IMR-90 (cell line): Measurements from ENCODE around the gene TUBB6. TPM values are rescaled to one million over a fixed set of nuclear protein-coding genes. Genes with fewer than 3 reads are reported as not detected.

Experiments used
- ATAC-seq: fragments of 200-7000 bp; cut with Tn5 transposase; 2 replicates; pipeline ENCODE4 v1.9.1; 2020; ENCODE audit warnings: low read depth, mild to moderate bottlenecking, moderate library complexity
- BruUV-seq: library from RNA; stranded (reverse); fragments of 400-500 nt; replicated peaks from 2 replicates; lab custom pipeline; 2021; lab: Mats Ljungman, UMichigan
- CTCF ChIA-PET: fragments of 300-600 bp; formaldehyde crosslinking; extraction: SDS; loops from one replicate; lab custom pipeline; 2021; ENCODE audit warnings: antibody characterized with exemption; lab: Yijun Ruan, JAX
- POLR2A ChIA-PET: fragments of 300-600 bp; sonication (Branson Sonifier 250); formaldehyde crosslinking; loops from one replicate; lab custom pipeline; 2022; ENCODE audit warnings: antibody characterized with exemption; ENCODE audit not compliant: unreplicated experiment; lab: Charles Lee
- DNase-seq: peaks from one replicate; pipeline ENCODE4 v3.0.0; 2013
- H2AFZ ChIP-seq: replicated peaks from 2 replicates; pipeline ENCODE3; 2013; ENCODE audit warnings: low read length, mild to moderate bottlenecking; ENCODE audit not compliant: poor library complexity
- H2AK5ac ChIP-seq: 2 replicates; pipeline ENCODE4 v1.6.1; 2013; ENCODE audit warnings: low read depth, low read length, inconsistent platforms
- H2AK9ac ChIP-seq: replicated peaks from 2 replicates; pipeline ENCODE3; 2013; ENCODE audit warnings: mild to moderate bottlenecking, low read depth, low read length, moderate library complexity; ENCODE audit not compliant: poor library complexity
- H2BK120ac ChIP-seq: 2 replicates; pipeline ENCODE4 v1.6.1; 2013; ENCODE audit warnings: low read depth, low read length, inconsistent platforms
- H2BK15ac ChIP-seq: 3 replicates; pipeline ENCODE4 v1.6.1; 2013; ENCODE audit warnings: low read depth, low read length, inconsistent platforms
- H2BK20ac ChIP-seq: 2 replicates; pipeline ENCODE4 v1.6.1; 2013; ENCODE audit warnings: low read depth, mild to moderate bottlenecking, inconsistent platforms, low read length, moderate library complexity
- H2BK5ac ChIP-seq: 2 replicates; pipeline ENCODE4 v1.6.1; 2013; ENCODE audit warnings: mild to moderate bottlenecking, low read depth, low read length, inconsistent platforms; ENCODE audit not compliant: poor library complexity, severe bottlenecking
- H3K14ac ChIP-seq: replicated peaks from 2 replicates; pipeline ENCODE4 v1.6.1; 2013; ENCODE audit warnings: low read depth, low read length, inconsistent platforms
- H3K18ac ChIP-seq: 2 replicates; pipeline ENCODE4 v1.6.1; 2013; ENCODE audit warnings: low read depth, low read length, control low read depth
- H3K23ac ChIP-seq: 2 replicates; pipeline ENCODE4 v1.6.1; 2013; ENCODE audit warnings: low read depth, low read length, inconsistent platforms
- H3K27ac ChIP-seq: 2 replicates; pipeline ENCODE4 v1.5.1; 2013; ENCODE audit warnings: mild to moderate bottlenecking, control low read depth, low read length; ENCODE audit not compliant: insufficient read depth
- H3K27me3 ChIP-seq: 2 replicates; pipeline ENCODE4 v1.6.1; 2013; ENCODE audit warnings: low read length; ENCODE audit not compliant: control insufficient read depth, insufficient read depth
- H3K36me3 ChIP-seq: 2 replicates; pipeline ENCODE4 v1.6.1; 2013; ENCODE audit warnings: low read length, mixed read lengths; ENCODE audit not compliant: control insufficient read depth, insufficient read depth
- H3K4ac ChIP-seq: 2 replicates; pipeline ENCODE4 v1.6.1; 2013; ENCODE audit warnings: low read depth, low read length, inconsistent platforms
- H3K4me1 ChIP-seq: 2 replicates; pipeline ENCODE4 v1.6.1; 2013; ENCODE audit warnings: low read length, mixed read lengths; ENCODE audit not compliant: control insufficient read depth, insufficient read depth
- H3K4me2 ChIP-seq: 2 replicates; pipeline ENCODE4 v1.6.1; 2013; ENCODE audit warnings: low read depth, mild to moderate bottlenecking, control low read depth, low read length, moderate library complexity
- H3K4me3 ChIP-seq: 2 replicates; pipeline ENCODE4 v1.5.1; 2013; ENCODE audit warnings: low read depth, mild to moderate bottlenecking, control low read depth, low read length, moderate library complexity; ENCODE audit not compliant: insufficient read depth
- H3K56ac ChIP-seq: 2 replicates; pipeline ENCODE4 v1.6.1; 2013; ENCODE audit warnings: low read length, inconsistent platforms; ENCODE audit not compliant: insufficient read depth; ENCODE audit errors: extremely low read depth
- H3K79me1 ChIP-seq, 2 experiments: 2 replicates each; pipeline ENCODE4 v1.6.1; 2013; ENCODE audit warnings: low read length in 2 of 2, inconsistent platforms in 1 of 2, low read depth in 1 of 2
- H3K9ac ChIP-seq: 2 replicates; pipeline ENCODE4 v1.6.1; 2013; ENCODE audit warnings: low read depth, low read length, control low read depth
- H3K9me1 ChIP-seq: 2 replicates; pipeline ENCODE4 v1.6.1; 2013; ENCODE audit warnings: low read length, inconsistent platforms; ENCODE audit not compliant: insufficient read depth
- H3K9me3 ChIP-seq: 2 replicates; pipeline ENCODE4 v1.6.1; 2013; ENCODE audit warnings: low read length; ENCODE audit not compliant: control insufficient read depth, insufficient read depth
- H4K20me1 ChIP-seq: 2 replicates; pipeline ENCODE4 v1.6.1; 2013; ENCODE audit warnings: low read length, inconsistent platforms; ENCODE audit not compliant: insufficient read depth
- H4K5ac ChIP-seq: 2 replicates; pipeline ENCODE4 v1.6.1; 2013; ENCODE audit warnings: mild to moderate bottlenecking, low read depth, low read length, control low read depth
- H4K8ac ChIP-seq, 2 experiments: 2 replicates each; pipeline ENCODE4 v1.6.1; 2013; ENCODE audit warnings: low read depth in 2 of 2, low read length in 2 of 2, control low read depth in 1 of 2, inconsistent platforms in 1 of 2
- H4K91ac ChIP-seq: 2 replicates; pipeline ENCODE4 v1.6.1; 2013; ENCODE audit warnings: low read depth, low read length, inconsistent platforms; ENCODE audit not compliant: insufficient read depth
- BHLHE40 ChIP-seq: fragments of 150-350 bp; IDR thresholded peaks from 2 replicates; pipeline ENCODE4 v1.6.1; 2016; ENCODE audit warnings: mild to moderate bottlenecking, low read depth, low read length
- NFE2L2 ChIP-seq: fragments of 150-350 bp; IDR thresholded peaks from 2 replicates; pipeline ENCODE4 v1.6.1; 2016; ENCODE audit warnings: low read depth, mild to moderate bottlenecking, low read length
- WGBS, 2 experiments: methylation state at CpG; one replicate each; pipeline versions ENCODE4 v1.1.5 to v1.1.7; 2013; ENCODE audit warnings: missing lambda C conversion rate in 2 of 2; ENCODE audit not compliant: insufficient read length in 1 of 2; ENCODE audit errors: extremely low coverage in 2 of 2; 5-methylcytosine and 5-hydroxymethylcytosine counted together
- dilution Hi-C: fragments of 300-500 bp; cut with HindIII; formaldehyde crosslinking; loops from one replicate; pipeline ENCODE4 v1.14.3; 2018; ENCODE audit warnings: low sequenced_read_pairs; ENCODE audit not compliant: unreplicated experiment
- in situ Hi-C: fragments of 300-500 bp; cut with MboI; formaldehyde crosslinking; loops from 3 replicates; pipeline ENCODE4 v1.14.3; 2019; ENCODE audit warnings: low sequenced_read_pairs, inconsistent platforms, mixed read lengths
- intact Hi-C: fragments of 100-400 bp; cut with micrococcal nuclease; formaldehyde crosslinking; loops from 2 replicates; pipeline ENCODE4 v1.10.0; 2022
- polyA plus RNA-seq, 3 experiments: library from polyadenylated mRNA; depleted of rRNA; stranded (reverse); fragments of >200 nt; gene quantifications; 2 replicates each; pipeline ENCODE4 v1.2.3, GENCODE V29; 2012; ENCODE audit warnings: low replicate concordance in 1 of 3
- total RNA-seq: library from RNA; depleted of rRNA; stranded (reverse); fragments of >200 nt; gene quantifications from 2 replicates; pipeline ENCODE4 v1.2.3, GENCODE V29; 2012

The TUBB6 gene
- total and polyA plus RNA-seq, 2 of the 4 experiments (the other 2 are of a cell fraction): 927 to 1,040 TPM

DNA sequence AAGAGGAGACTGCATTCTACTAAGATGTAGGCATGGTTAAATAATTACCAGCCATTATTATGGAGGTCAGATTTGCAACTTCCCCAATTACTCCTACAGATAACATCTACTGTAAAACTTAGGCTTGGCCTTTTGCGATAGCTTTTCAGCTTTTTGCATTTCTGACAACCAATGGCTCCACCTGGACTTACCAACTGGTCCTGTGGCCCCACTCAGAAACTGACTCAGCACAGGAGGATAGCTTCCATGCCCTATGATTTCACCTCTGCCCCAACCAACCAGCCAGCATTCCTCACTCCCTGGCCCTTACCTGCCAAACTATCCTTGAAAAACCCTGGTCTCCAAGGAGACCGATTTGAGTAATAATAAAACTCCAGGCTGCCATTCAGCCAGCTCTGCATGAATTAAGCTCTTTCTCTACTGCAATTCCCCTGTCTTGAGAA is 28.2 kb downstream of the TUBB6 start:
- Histone ChIP-seq H3K4me1 (peaks cover 2% of the 10 kb centered on the region; the same call in 1 of the 2 replicates), H3K79me1 (peaks cover 0 to 22% of the 10 kb centered on the region in 2 experiments; a peak in 2 of 4 replicates), H3K4me2 (no peak overlapping the region), H3K14ac (no peak overlapping the region), H4K20me1 (peaks cover 51% of the 10 kb centered on the region), H3K9me3 (no peaks in the 10 kb centered on the region), H2AFZ (no peak overlapping the region), H3K27me3 (no peaks in the 10 kb centered on the region), H3K36me3 (peaks cover 36% of the 10 kb centered on the region), H3K18ac (no peak overlapping the region), H3K23ac (no peak overlapping the region), H4K8ac (no peak overlapping the region), H3K4ac (no peak overlapping the region), H4K91ac (no peak overlapping the region), H3K56ac (no peak overlapping the region), H3K27ac (no peak overlapping the region), H3K9me1 (peaks cover 3% of the 10 kb centered on the region; the same call in 1 of the 2 replicates), H4K5ac (no peak overlapping the region), H3K4me3 (no peak overlapping the region), H2BK5ac (no peak overlapping the region), H2AK9ac (no peak overlapping the region), H3K9ac (no peak overlapping the region), H2BK20ac (no peak overlapping the region), H2BK120ac (no peak overlapping the region), H2BK15ac (no peak overlapping the region), H2AK5ac (no peak overlapping the region)
- in situ Hi-C loops: no loop called here
- no peak for TF ChIP-seq NFE2L2
- no peak for TF ChIP-seq BHLHE40
- dilution Hi-C loops: no loop called here
- POLR2A ChIA-PET: no interaction called here
- ATAC-seq (no peak), DNase-seq (no peak)
- intact Hi-C loops: no loop called here
- no TSS peak for BruUV-seq
- CTCF ChIA-PET: no interaction called here
- no CpG with 5 or more reads among the region's 2 CpGs for WGBS, 2 experiments
